ENCODE measurements around the gene HCFC1. TPM values are rescaled to one million over a fixed set of nuclear protein-coding genes. Genes with fewer than 3 reads are reported as not detected.

Gene HCFC1
- total RNA-seq, 2 donors from 2014 or later: 36.6 to 80.5 TPM

- Histone ChIP-seq H3K27ac (peak overlapping the region; percentile 71), H3K9ac (ENCODE audit: low read depth in 2 of 2, low read length in 2 of 2) (peak overlapping the region; percentile 77 to 84), H3K36me3 (no peaks in the 10 kb centered on the region), H3K4me1 (no peaks in the 10 kb centered on the region), H3K27me3 (no peaks in the 10 kb centered on the region), H3K4me3 (peak overlapping the region; percentile 58), H3K9me3 (no peaks in the 10 kb centered on the region)
- no peak for TF ChIP-seq CTCF (IDR thresholded peaks at IDR 0.05)
- intact Hi-C loops (cut with DNase I): no loop called here
- DNase-seq: no peak
These were observed 47.5 kb upstream of the HCFC1 start for GRCh38 chrX:154019061-154019621.

- no peaks in the 10 kb centered on the region for H3K4me1 ChIP-seq
- peak overlapping the region; percentile 71 for H3K27ac ChIP-seq
- no peaks in the 10 kb centered on the region for H3K36me3 ChIP-seq
- DNase-seq: no peak
- H3K9ac ChIP-seq (ENCODE audit: low read depth in 2 of 2, low read length in 2 of 2): peak overlapping the region; percentile 77 to 84
- no peak for TF ChIP-seq CTCF (IDR thresholded peaks at IDR 0.05)
- H3K9me3 ChIP-seq: no peaks in the 10 kb centered on the region
- intact Hi-C loops (cut with DNase I): no loop called here
- H3K4me3 ChIP-seq: peak overlapping the region; percentile 58
- H3K27me3 ChIP-seq: no peaks in the 10 kb centered on the region
These were observed 47.0 kb upstream of the HCFC1 start for GRCh38 chrX:154018518-154019060.

- no peaks in the 10 kb centered on the region for H3K36me3 ChIP-seq
- H3K9ac ChIP-seq (ENCODE audit: low read depth in 2 of 2, low read length in 2 of 2): peak overlapping the region; percentile 55 to 84
- no peaks in the 10 kb centered on the region for H3K4me1 ChIP-seq
- no peak overlapping the region for H3K4me3 ChIP-seq
- TF ChIP-seq CTCF (IDR thresholded peaks at IDR 0.05): no peak
- intact Hi-C loops (cut with DNase I): no loop called here
- no peak overlapping the region for H3K27ac ChIP-seq
- H3K27me3 ChIP-seq: no peaks in the 10 kb centered on the region
- DNase-seq: no peak
- no peaks in the 10 kb centered on the region for H3K9me3 ChIP-seq
These were observed 46.3 kb upstream of the HCFC1 start for GRCh38 chrX:154017766-154018517.

- no peaks in the 10 kb centered on the region for H3K4me1 ChIP-seq
- DNase-seq: no peak
- no peak overlapping the region for H3K9ac ChIP-seq (ENCODE audit: low read depth in 2 of 2, low read length in 2 of 2)
- intact Hi-C loops (cut with DNase I): no loop called here
- no peak for TF ChIP-seq CTCF (IDR thresholded peaks at IDR 0.05)
- H3K36me3 ChIP-seq: no peaks in the 10 kb centered on the region
- H3K27ac ChIP-seq: no peak overlapping the region
- H3K27me3 ChIP-seq: no peaks in the 10 kb centered on the region
- H3K4me3 ChIP-seq: no peak overlapping the region
- H3K9me3 ChIP-seq: no peaks in the 10 kb centered on the region
These were observed 44.9 kb upstream of the HCFC1 start for GRCh38 chrX:154016366-154017076.

GRCh38 chrX:154015581-154016264 lies 44.1 kb upstream of the HCFC1 start:
- intact Hi-C loops (cut with DNase I): no loop called here
- Histone ChIP-seq H3K4me3 (no peak overlapping the region), H3K9ac (ENCODE audit: low read depth in 2 of 2, low read length in 2 of 2) (no peak overlapping the region), H3K4me1 (no peaks in the 10 kb centered on the region), H3K9me3 (no peaks in the 10 kb centered on the region), H3K27ac (no peak overlapping the region), H3K36me3 (no peaks in the 10 kb centered on the region), H3K27me3 (peaks cover under 1% of the 10 kb centered on the region)
- no peak for DNase-seq
- TF ChIP-seq CTCF (IDR thresholded peaks at IDR 0.05): no peak
